H1 (cell line): ENCODE data around the gene IFNB1. TPM values are rescaled to one million over a fixed set of nuclear protein-coding genes. Genes with fewer than 3 reads are reported as not detected.

Experiments
- CTCF ChIA-PET: fragments of 300-600 bp; sonication (Branson Sonifier 250); formaldehyde crosslinking; loops from one replicate; lab custom pipeline; 2021; ENCODE audit not compliant: partially characterized antibody; lab: Charles Lee
- POLR2A ChIA-PET: fragments of 300-600 bp; sonication (Branson Sonifier 250); formaldehyde crosslinking; loops from one replicate; lab custom pipeline; 2021; ENCODE audit warnings: inconsistent platforms; ENCODE audit not compliant: partially characterized antibody; lab: Charles Lee
- DNase-seq, 2 experiments: peaks; one replicate each; pipeline versions ENCODE4 v3.0.0 to v3.0.0-alpha.2; 2010 to 2022; ENCODE audit warnings: low spot score in 2 of 2, low read depth in 1 of 2, mixed read lengths in 1 of 2
- FAIRE-seq: peaks from 2 replicates; lab custom pipeline; 2011; peaks lifted over from hg19 to GRCh38; lab: Jason Lieb, UNC
- H2AFZ ChIP-seq: 2 replicates; pipeline ENCODE4 v1.8.1; 2012; ENCODE audit warnings: low read length, inconsistent platforms
- H2AK5ac ChIP-seq: 2 replicates; pipeline ENCODE4 v1.6.1; 2013; ENCODE audit warnings: low read depth, low read length
- H2BK120ac ChIP-seq: replicated peaks from 2 replicates; pipeline ENCODE3; 2013; ENCODE audit warnings: low read depth, low read length, inconsistent platforms
- H2BK12ac ChIP-seq: 2 replicates; pipeline ENCODE4 v1.6.1; 2013; ENCODE audit warnings: low read depth, low read length
- H2BK15ac ChIP-seq: 2 replicates; pipeline ENCODE4 v1.6.1; 2013; ENCODE audit warnings: low read length
- H2BK20ac ChIP-seq: 2 replicates; pipeline ENCODE4 v1.6.1; 2013; ENCODE audit warnings: low read length
- H2BK5ac ChIP-seq: 2 replicates; pipeline ENCODE4 v1.6.1; 2013; ENCODE audit warnings: low read depth, low read length
- H3K14ac ChIP-seq: 2 replicates; pipeline ENCODE4 v1.6.1; 2013; ENCODE audit warnings: inconsistent platforms; ENCODE audit not compliant: insufficient read length
- H3K18ac ChIP-seq: 2 replicates; pipeline ENCODE4 v1.6.1; 2013; ENCODE audit warnings: low read length; ENCODE audit errors: extremely low read depth
- H3K23ac ChIP-seq: 2 replicates; pipeline ENCODE4 v1.6.1; 2013; ENCODE audit warnings: inconsistent platforms; ENCODE audit not compliant: insufficient read length
- H3K23me2 ChIP-seq: 2 replicates; pipeline ENCODE4 v1.6.1; 2013; ENCODE audit warnings: low read depth, low read length
- H3K27ac ChIP-seq: 2 replicates; pipeline ENCODE4 v1.6.1; 2011; ENCODE audit warnings: low read depth, low read length, inconsistent platforms
- H3K27me3 ChIP-seq, 4 experiments: replicated peaks in 1 of 4; 1 replicate in 1 of 4; 2 replicates in 3 of 4; pipeline versions ENCODE4 v1.6.1 to v1.8.1; 2011 to 2013; ENCODE audit warnings: low read length in 3 of 4, mild to moderate bottlenecking in 3 of 4, inconsistent platforms in 2 of 4, mixed read lengths in 2 of 4, moderate library complexity in 1 of 4; ENCODE audit not compliant: control insufficient read depth in 3 of 4, insufficient read depth in 3 of 4; ENCODE audit errors: extremely low read depth in 1 of 4
- H3K36me3 ChIP-seq, 4 experiments: 2 replicates each; pipeline versions ENCODE4 v1.6.1 to v1.8.1; 2011 to 2013; ENCODE audit warnings: mild to moderate bottlenecking in 4 of 4, low read length in 3 of 4, moderate library complexity in 2 of 4, control low read depth in 1 of 4, inconsistent platforms in 1 of 4; ENCODE audit not compliant: insufficient read depth in 4 of 4, control insufficient read depth in 2 of 4
- H3K4ac ChIP-seq: replicated peaks from 2 replicates; pipeline ENCODE3; 2013; ENCODE audit warnings: low read length, low read depth, mixed read lengths, inconsistent platforms; ENCODE audit not compliant: insufficient read length
- H3K4me1 ChIP-seq, 4 experiments: replicated peaks in 1 of 4; 1 replicate in 1 of 4; 2 replicates in 3 of 4; pipeline versions ENCODE4 v1.6.1 to v1.8.1; 2011 to 2013; ENCODE audit warnings: low read length in 3 of 4, inconsistent platforms in 2 of 4, mixed read lengths in 1 of 4; ENCODE audit not compliant: insufficient read depth in 4 of 4, control insufficient read depth in 3 of 4
- H3K4me2 ChIP-seq, 2 experiments: 2 replicates each; pipeline versions ENCODE4 v1.6.1 to v1.8.1; 2011 to 2013; ENCODE audit warnings: low read depth in 2 of 2, low read length in 2 of 2, control low read depth in 1 of 2, inconsistent platforms in 1 of 2, mild to moderate bottlenecking in 1 of 2; ENCODE audit not compliant: insufficient read depth in 1 of 2
- H3K4me3 ChIP-seq, 4 experiments: fragments of 200-600, 300-600 bp in 1 of 4; sonication (generic), shearing (Covaris generic), sonication (Bioruptor Twin) in 1 of 4; 2 replicates each; pipeline versions ENCODE4 v1.5.1 to v1.8.1; 2011 to 2016; ENCODE audit warnings: low read length in 4 of 4, low read depth in 3 of 4, control low read depth in 2 of 4, inconsistent platforms in 2 of 4, mild to moderate bottlenecking in 2 of 4, mixed read lengths in 1 of 4, moderate library complexity in 1 of 4; ENCODE audit not compliant: insufficient read depth in 2 of 4; ENCODE audit errors: extremely low read depth in 1 of 4
- H3K56ac ChIP-seq: replicated peaks from 2 replicates; pipeline ENCODE3; 2013; ENCODE audit warnings: low read depth, mild to moderate bottlenecking, mixed read lengths, low read length, inconsistent platforms; ENCODE audit not compliant: insufficient read length
- H3K79me1 ChIP-seq: 2 replicates; pipeline ENCODE4 v1.6.1; 2013; ENCODE audit warnings: low read depth, low read length, control low read depth
- H3K79me2 ChIP-seq, 2 experiments: 2 replicates each; pipeline versions ENCODE4 v1.6.1 to v1.8.1; 2012 to 2013; ENCODE audit warnings: low read length in 2 of 2, mild to moderate bottlenecking in 2 of 2, inconsistent platforms in 1 of 2; ENCODE audit not compliant: insufficient read depth in 2 of 2, control insufficient read depth in 1 of 2
- H3K9ac ChIP-seq, 4 experiments: replicated peaks in 1 of 4; 1 replicate in 1 of 4; 2 replicates in 3 of 4; pipeline versions ENCODE4 v1.6.1 to v1.8.1; 2011 to 2013; ENCODE audit warnings: low read depth in 3 of 4, low read length in 3 of 4, control low read depth in 2 of 4, mild to moderate bottlenecking in 2 of 4, moderate library complexity in 2 of 4, inconsistent platforms in 1 of 4; ENCODE audit errors: extremely low read depth in 1 of 4
- H3K9me3 ChIP-seq, 2 experiments: 2 replicates each; pipeline versions ENCODE4 v1.6.1 to v1.8.1; 2012 to 2013; ENCODE audit warnings: mild to moderate bottlenecking in 2 of 2, moderate library complexity in 2 of 2, control low read depth in 1 of 2, inconsistent platforms in 1 of 2, low read depth in 1 of 2, low read length in 1 of 2, mixed read lengths in 1 of 2; ENCODE audit not compliant: insufficient read depth in 2 of 2
- H4K20me1 ChIP-seq, 2 experiments: replicated peaks in 1 of 2; 2 replicates each; pipeline versions ENCODE3 to v1.8.1; 2011 to 2013; ENCODE audit warnings: inconsistent platforms in 2 of 2, low read length in 2 of 2, mild to moderate bottlenecking in 1 of 2; ENCODE audit not compliant: insufficient read depth in 2 of 2, control insufficient read depth in 1 of 2
- H4K5ac ChIP-seq: 2 replicates; pipeline ENCODE4 v1.6.1; 2013; ENCODE audit warnings: low read length, low read depth, mixed read lengths, inconsistent platforms; ENCODE audit not compliant: insufficient read length
- H4K8ac ChIP-seq: 2 replicates; pipeline ENCODE4 v1.8.0; 2013; ENCODE audit warnings: mild to moderate bottlenecking, moderate library complexity, low read length, inconsistent platforms; ENCODE audit not compliant: insufficient read depth; ENCODE audit errors: extremely low read depth
- H4K91ac ChIP-seq: replicated peaks from 2 replicates; pipeline ENCODE3; 2013; ENCODE audit warnings: low read length, mixed read lengths, inconsistent platforms; ENCODE audit not compliant: insufficient read length
- ASH2L ChIP-seq: fragments of 200-600, 300-600 bp; sonication (generic); IDR thresholded peaks from one replicate; pipeline ENCODE4 v1.7.1; 2017; ENCODE audit warnings: low read length
- FOSL1 ChIP-seq: IDR thresholded peaks from 2 replicates; pipeline ENCODE4 v1.6.1; 2011; ENCODE audit warnings: mild to moderate bottlenecking, low read depth, low read length, moderate library complexity; ENCODE audit not compliant: insufficient read depth
- JUN ChIP-seq: IDR thresholded peaks from 2 replicates; pipeline ENCODE4 v1.6.1; 2011; ENCODE audit warnings: low read depth, mild to moderate bottlenecking, improper control_type of control experiment, low read length
- KDM1A ChIP-seq: fragments of 200-600, 300-600 bp; sonication (generic); IDR thresholded peaks from 2 replicates; pipeline ENCODE4 v1.7.1; 2016; ENCODE audit warnings: mild to moderate bottlenecking, low read length, borderline replicate concordance
- MAFK ChIP-seq: IDR thresholded peaks from 2 replicates; pipeline ENCODE4 v1.6.1; 2012; ENCODE audit warnings: low read depth, mild to moderate bottlenecking, improper control_type of control experiment, low read length
- NRF1 ChIP-seq: IDR thresholded peaks from 2 replicates; pipeline ENCODE4 v1.6.1; 2011; ENCODE audit warnings: mild to moderate bottlenecking, low read depth, low read length, improper control_type of control experiment
- RNF2 ChIP-seq: fragments of 200-900, 300-1000 bp; sonication (generic); IDR thresholded peaks from 2 replicates; pipeline ENCODE4 v1.7.1; 2016; ENCODE audit warnings: borderline replicate concordance, low read depth, mild to moderate bottlenecking, antibody characterized with exemption, low read length; ENCODE audit not compliant: poor library complexity, severe bottlenecking; ENCODE audit errors: missing control alignments
- SAP30 ChIP-seq: fragments of 300-600 bp; sonication (generic); IDR thresholded peaks from 2 replicates; pipeline ENCODE4 v1.7.1; 2012; ENCODE audit warnings: low read length, moderate library complexity, mild to moderate bottlenecking, inconsistent platforms; ENCODE audit not compliant: insufficient read depth, insufficient replicate concordance
- SP1 ChIP-seq: IDR thresholded peaks from 2 replicates; pipeline ENCODE4 v1.6.1; 2011; ENCODE audit warnings: low read depth, low read length
- SRF ChIP-seq: IDR thresholded peaks from 2 replicates; pipeline ENCODE4 v1.6.1; 2011; ENCODE audit warnings: mild to moderate bottlenecking, low read depth, low read length, moderate library complexity
- TAF1 ChIP-seq: IDR thresholded peaks from 2 replicates; pipeline ENCODE4 v1.6.1; 2011; ENCODE audit warnings: mild to moderate bottlenecking, low read depth, low read length
- USF2 ChIP-seq: IDR thresholded peaks from 2 replicates; pipeline ENCODE4 v1.6.1; 2011; ENCODE audit warnings: low read length, improper control_type of control experiment
- WGBS, 2 experiments: shearing (Covaris generic) in 1 of 2; methylation state at CpG; one replicate each; pipeline versions ENCODE4 v1.1.6 to v1.1.7; 2013 to 2015; ENCODE audit warnings: low lambda C conversion rate in 2 of 2, mixed read lengths in 2 of 2, inconsistent platforms in 1 of 2, low coverage in 1 of 2, missing lambda C conversion rate in 1 of 2; ENCODE audit not compliant: insufficient replicate concordance in 2 of 2, insufficient coverage in 1 of 2, insufficient read length in 1 of 2; ENCODE audit errors: extremely low coverage in 1 of 2, missing lambda C conversion rate in 1 of 2; 5-methylcytosine and 5-hydroxymethylcytosine counted together
- polyA plus RNA-seq, 7 experiments: library from polyadenylated mRNA; depleted of rRNA in 3 of 7; stranded (reverse) in 5 of 7; unstranded in 2 of 7; fragments of >200 nt in 5 of 7; fragments of 200-250 nt in 2 of 7; gene quantifications; 1 replicate in 5 of 7; 2 replicates in 1 of 7; 4 replicates in 1 of 7; pipeline versions ENCODE4 v1.2.1 to v1.2.3, GENCODE V29; 2011 to 2013; ENCODE audit warnings: missing spikeins in 2 of 7, mixed read lengths in 2 of 7
- total RNA-seq: library from RNA; stranded (reverse); fragmentation: NEBNext Ultra II Directional; extraction: Animal tissue kit (Norgen Biotek cat#: 25700); gene quantifications from 2 replicates; pipeline ENCODE4 v1.2.1, GENCODE V29; 2021

IFNB1 gene
- total and polyA plus RNA-seq, 2 of the 8 experiments (the other 6 are each of a cell fraction or from before 2014, with no cell fraction given), result not detected

GRCh38 chr9:21075484-21075883 is 2.3 kb downstream of the IFNB1 start:
- no peak overlapping the region for H3K4me3 ChIP-seq
- H3K79me1 ChIP-seq, result no peaks in the 10 kb centered on the region
- H3K36me3 ChIP-seq, result no peaks in the 10 kb centered on the region
- DNase-seq, result no peak
- TF ChIP-seq SAP30 (no peak), USF2 (no peak), FOSL1 (no peak), KDM1A (no peak), SP1 (no peak), NRF1 (no peak), TAF1 (no peak), SRF (no peak), RNF2 (no peak), MAFK (no peak), JUN (no peak), ASH2L (no peak)
- H3K23me2 ChIP-seq, result no peaks in the 10 kb centered on the region
- no peaks in the 10 kb centered on the region for H3K4me1 ChIP-seq
- no peak overlapping the region for H2BK12ac ChIP-seq
- no peak overlapping the region for H4K8ac ChIP-seq
- 75% methylated on average over 3 of the region's 3 CpGs; no CpG with 5 or more reads in 1 of the 2 experiments for WGBS, 2 experiments
- H3K4me2 ChIP-seq, result no peak overlapping the region; a peak in 1 of 4 replicates
- H3K9me3 ChIP-seq, result no peaks in the 10 kb centered on the region
- H2BK20ac ChIP-seq, result no peak overlapping the region
- H3K79me2 ChIP-seq, result no peaks in the 10 kb centered on the region
- H2AFZ ChIP-seq, result no peak overlapping the region
- H2BK15ac ChIP-seq, result no peak overlapping the region
- no peak overlapping the region for H3K4ac ChIP-seq
- ChIA-PET POLR2A (no interaction called here), CTCF (interaction anchor here (0.8 to 2.2 kb wide), 6 partner anchors 10 to 207 kb away, joined by 3 to 8 read pairs (median 4); no protein-coding TSS in a partner anchor)
- no peak overlapping the region for H3K14ac ChIP-seq
- no peak overlapping the region for H3K18ac ChIP-seq
- no peak overlapping the region for H2AK5ac ChIP-seq
- H2BK120ac ChIP-seq, result no peak overlapping the region
- H3K27ac ChIP-seq, result no peak overlapping the region
- H3K23ac ChIP-seq, result no peak overlapping the region
- H4K20me1 ChIP-seq, result no peaks in the 10 kb centered on the region
- H3K27me3 ChIP-seq, result no peaks in the 10 kb centered on the region
- no peak overlapping the region for H4K5ac ChIP-seq
- no peak overlapping the region for H4K91ac ChIP-seq
- H2BK5ac ChIP-seq, result no peak overlapping the region
- H3K9ac ChIP-seq, result no peak overlapping the region
- no peak for FAIRE-seq
- H3K56ac ChIP-seq, result no peak overlapping the region
